Measurements from ENCODE around the gene DENND2A. TPM values are rescaled to one million over a fixed set of nuclear protein-coding genes. Genes with fewer than 3 reads are reported as not detected.

Gene DENND2A
- total RNA-seq, 2 donors from 2014 or later: not detected

Other genes starting within 250 kb of the DENND2A start
- 10 to 100 TPM; 41.8 to 55.1 TPM for gene SLC37A3, start 242.3 kb downstream of the DENND2A start, total RNA-seq
- gene RAB19, start 236.8 kb downstream of the DENND2A start, total RNA-seq: 1 to 10 TPM; 4.5 to 7.2 TPM
- 10 to 100 TPM; 77.6 to 81.5 TPM for gene MKRN1, start 161.3 kb downstream of the DENND2A start, total RNA-seq
- 10 to 100 TPM; 16.6 to 28.4 TPM for gene ADCK2, start 32.1 kb upstream of the DENND2A start, total RNA-seq
- 100 to 1,000 TPM in 1 of 2 donors, 10 to 100 TPM in 1; 92.7 to 215 TPM for gene NDUFB2, start 55.9 kb upstream of the DENND2A start, total RNA-seq

Data from activated T-helper 17 cell treated with anti-CD3 and anti-CD28 coated beads, Interleukin-2, amount 50 U/mL, for 72 hours (primary cell).